22Rv1 (cell line): ENCODE results near the gene KCNQ1OT1.

Source experiments
- H3K27ac ChIP-seq: fragments of 450-650 bp; 2 replicates; pipeline ENCODE4 v1.5.1; 2017
- ZFX ChIP-seq: fragments of 450-650 bp; IDR thresholded peaks from 2 replicates; pipeline ENCODE4 v1.6.1; 2017; ENCODE audit warnings: antibody characterized with exemption, borderline replicate concordance
- TF ChIP-seq, protein P1 (sequence below): fragments of 450-650 bp; IDR thresholded peaks from 2 replicates; pipeline ENCODE4 v1.5.1; 2017; ENCODE audit warnings: mild to moderate bottlenecking

Gene KCNQ1OT1

DNA sequence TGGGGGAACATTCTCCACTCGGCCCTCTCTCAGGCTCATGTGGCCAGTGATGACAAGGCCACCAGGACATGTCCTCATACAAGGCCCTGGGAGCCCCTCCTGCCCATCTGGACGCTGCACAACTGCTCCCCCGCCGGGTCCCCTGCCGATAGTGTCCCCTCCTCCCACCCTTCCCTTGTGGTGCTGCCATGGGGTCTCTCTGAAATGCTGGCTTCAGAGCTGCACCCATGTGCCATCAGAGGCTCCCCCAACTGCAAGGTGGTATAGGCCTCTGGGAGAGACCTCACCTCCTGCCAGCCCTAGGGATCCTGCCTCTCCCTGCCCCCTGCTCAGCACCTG, 113.0 kb downstream of the KCNQ1OT1 start:
- TF ChIP-seq, protein P1, sequence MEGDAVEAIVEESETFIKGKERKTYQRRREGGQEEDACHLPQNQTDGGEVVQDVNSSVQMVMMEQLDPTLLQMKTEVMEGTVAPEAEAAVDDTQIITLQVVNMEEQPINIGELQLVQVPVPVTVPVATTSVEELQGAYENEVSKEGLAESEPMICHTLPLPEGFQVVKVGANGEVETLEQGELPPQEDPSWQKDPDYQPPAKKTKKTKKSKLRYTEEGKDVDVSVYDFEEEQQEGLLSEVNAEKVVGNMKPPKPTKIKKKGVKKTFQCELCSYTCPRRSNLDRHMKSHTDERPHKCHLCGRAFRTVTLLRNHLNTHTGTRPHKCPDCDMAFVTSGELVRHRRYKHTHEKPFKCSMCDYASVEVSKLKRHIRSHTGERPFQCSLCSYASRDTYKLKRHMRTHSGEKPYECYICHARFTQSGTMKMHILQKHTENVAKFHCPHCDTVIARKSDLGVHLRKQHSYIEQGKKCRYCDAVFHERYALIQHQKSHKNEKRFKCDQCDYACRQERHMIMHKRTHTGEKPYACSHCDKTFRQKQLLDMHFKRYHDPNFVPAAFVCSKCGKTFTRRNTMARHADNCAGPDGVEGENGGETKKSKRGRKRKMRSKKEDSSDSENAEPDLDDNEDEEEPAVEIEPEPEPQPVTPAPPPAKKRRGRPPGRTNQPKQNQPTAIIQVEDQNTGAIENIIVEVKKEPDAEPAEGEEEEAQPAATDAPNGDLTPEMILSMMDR = no peak
- TF ChIP-seq ZFX = no peak
- H3K27ac ChIP-seq = no peak overlapping the region

DNA sequence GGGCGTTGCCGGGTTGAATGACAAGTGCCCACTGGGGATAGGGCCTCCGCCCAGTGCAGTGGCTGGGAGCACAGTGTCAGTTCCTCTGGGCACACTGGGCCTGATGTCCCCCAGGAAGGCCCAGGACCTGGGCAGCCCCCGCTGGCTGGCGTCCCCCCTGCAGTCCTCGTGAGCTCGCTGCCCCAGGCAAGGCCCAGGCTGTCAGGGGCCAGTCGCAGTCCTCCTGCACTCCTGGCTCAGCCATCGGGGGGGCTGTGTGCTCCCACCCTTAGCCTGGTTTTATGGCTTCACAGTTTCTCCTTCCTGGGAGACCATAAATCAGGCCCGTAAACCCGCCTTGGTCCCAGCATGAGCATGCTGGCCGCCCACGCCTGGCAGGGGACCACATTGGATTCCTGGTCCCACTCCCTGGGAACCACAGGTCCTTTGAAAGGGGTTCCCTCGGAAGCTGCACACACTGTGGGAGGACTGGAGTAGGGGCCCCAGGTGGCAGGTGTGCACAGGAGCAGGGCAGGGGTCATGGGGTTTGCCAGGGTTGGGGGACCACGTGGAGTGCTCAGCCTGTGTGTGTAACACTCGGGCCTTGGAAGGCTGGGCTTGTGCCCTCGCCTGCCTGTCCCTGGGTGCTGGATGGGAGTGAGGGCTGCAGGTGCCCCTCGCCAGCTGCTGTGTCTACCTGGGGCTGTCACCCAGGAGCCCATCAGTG, 113.6 kb downstream of the KCNQ1OT1 start:
- no peak for TF ChIP-seq ZFX
- no peak overlapping the region for H3K27ac ChIP-seq

DNA sequence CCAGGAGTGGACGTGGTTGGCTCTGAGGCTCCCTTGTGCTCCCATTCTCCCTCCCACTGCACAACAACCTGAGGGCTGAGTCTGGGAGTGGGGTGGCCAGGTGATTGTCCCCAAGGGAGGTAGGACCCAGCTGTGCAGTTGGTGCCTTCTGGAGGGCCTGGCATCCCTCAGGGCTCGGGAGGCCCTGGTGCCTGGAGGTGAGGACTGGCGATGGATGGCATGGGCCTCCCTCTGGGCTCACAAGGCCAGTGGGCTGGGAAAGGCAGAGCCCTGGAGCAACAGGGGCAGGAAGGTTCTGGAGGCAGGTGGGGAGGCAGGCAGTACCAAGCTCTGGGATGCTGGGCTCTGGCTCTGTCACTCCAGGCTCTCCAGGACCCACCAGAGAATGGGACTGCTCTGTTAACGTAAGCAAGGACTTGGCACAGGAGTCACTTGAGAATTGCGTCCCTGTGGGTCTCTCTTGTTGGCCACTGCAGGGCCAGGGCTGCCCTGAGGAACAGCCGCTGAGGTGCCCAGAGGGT, 114.2 kb downstream of the KCNQ1OT1 start:
- no peak overlapping the region for H3K27ac ChIP-seq
- TF ChIP-seq ZFX = no peak
- TF ChIP-seq, protein P1 = no peak

DNA sequence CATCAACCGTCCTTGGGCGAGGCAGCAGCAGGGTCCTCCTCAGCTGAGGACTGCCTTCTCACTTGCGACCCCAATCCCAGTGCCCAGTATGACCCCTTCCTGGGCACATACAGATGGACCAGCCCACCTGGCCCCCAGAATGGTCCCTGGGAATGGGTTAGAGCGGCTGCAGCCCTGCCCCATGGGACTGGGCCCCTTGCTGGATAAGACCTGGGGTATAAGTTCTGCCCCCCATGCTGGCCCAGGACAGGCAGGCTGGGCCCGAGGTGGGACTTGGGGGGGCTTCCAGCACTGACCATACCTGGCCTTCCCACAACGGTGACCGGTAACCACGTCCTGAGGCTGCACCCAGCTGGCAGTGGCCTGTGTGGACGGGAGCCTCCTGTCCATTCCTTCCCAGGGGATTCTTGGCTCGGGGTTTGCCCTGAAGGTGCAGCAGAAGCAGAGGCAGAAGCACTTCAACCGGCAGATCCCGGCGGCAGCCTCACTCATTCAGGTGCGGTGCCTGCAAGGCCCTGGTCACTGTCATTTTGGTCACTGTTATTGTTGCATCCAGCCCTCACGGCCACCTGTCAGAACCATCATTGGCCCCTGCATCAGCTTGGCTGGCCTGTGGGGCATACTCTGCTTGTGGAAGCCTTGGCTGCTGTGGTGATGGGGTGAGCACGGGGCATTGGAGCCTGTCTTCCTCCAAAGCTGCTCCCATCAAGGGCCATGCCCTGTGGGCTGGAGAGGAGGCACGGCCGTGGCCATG, 114.8 kb downstream of the KCNQ1OT1 start:
- no peak overlapping the region for H3K27ac ChIP-seq
- no peak for TF ChIP-seq ZFX
- TF ChIP-seq, protein P1 = no peak

DNA sequence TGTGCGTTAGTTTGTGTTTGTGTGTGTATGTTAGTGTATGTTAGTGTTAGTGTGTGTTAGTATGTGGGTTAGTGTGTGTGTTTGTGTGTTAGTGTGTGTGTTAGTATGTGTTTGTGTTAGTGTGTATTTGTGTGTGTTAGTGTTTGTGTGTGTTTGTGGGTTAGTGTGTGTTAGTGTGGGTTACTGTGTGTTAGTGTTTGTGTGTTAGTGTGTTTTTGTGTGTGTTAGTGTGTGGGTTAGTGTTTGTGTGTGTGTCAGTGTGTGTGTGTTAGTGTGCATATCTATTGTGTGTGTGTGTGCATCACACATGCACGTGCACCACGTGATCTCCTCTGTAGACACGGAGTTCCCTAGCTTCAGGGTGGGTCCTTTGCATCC, 115.4 kb downstream of the KCNQ1OT1 start:
- TF ChIP-seq, protein P1 = no peak
- TF ChIP-seq ZFX = no peak
- H3K27ac ChIP-seq = no peak overlapping the region

DNA sequence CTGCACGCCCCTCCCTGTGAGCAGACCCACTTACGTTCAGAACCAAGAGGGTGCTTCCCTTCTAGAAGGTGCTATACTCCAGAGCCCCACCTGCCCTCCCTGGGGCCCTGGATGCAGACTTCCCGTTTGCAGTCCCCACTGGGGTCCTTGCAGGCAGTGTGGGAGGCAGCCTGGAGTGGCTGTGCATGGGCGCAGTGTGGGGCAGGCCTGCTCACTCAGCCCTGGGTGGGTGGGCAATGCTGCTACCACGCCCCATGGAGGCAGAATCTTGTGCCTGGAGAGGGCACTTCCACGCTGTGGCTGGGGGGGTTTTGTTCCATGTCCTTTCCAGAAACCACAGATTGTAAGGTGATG, 116.2 kb downstream of the KCNQ1OT1 start:
- H3K27ac ChIP-seq = no peak overlapping the region
- no peak for TF ChIP-seq ZFX
- TF ChIP-seq, protein P1 = no peak

DNA sequence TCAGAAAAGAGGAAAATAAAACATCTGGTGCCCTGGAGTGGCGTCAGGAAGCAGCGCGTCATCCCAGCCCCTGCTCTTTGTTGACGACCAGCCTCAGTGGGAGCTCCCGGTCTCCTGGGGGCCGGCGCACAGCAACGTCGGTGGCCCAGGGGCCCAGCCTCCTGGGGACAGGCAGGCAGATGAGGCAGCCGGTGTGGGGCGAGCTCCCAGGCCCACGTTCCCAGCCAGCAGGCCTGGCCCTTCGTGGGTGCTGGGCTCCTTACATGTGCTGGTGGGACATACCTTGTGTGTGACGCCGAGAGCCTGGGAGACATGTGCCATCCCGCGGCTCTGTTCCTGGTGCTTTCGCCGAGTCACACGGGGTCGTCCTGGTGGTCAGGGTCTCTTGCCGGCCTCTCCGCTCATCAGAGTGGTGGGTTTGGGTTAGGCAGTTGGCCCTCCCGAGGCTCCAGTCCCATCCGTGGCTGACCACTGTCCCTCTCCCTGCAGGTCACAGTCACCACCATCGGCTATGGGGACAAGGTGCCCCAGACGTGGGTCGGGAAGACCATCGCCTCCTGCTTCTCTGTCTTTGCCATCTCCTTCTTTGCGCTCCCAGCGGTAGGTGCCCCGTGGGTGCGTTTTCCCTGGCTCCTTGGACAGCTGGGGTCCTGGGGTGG, 116.7 kb downstream of the KCNQ1OT1 start:
- no peak for TF ChIP-seq ZFX
- TF ChIP-seq, protein P1 = no peak

More for the DNA sequence above, 116.7 kb downstream of the KCNQ1OT1 start:
- H3K27ac ChIP-seq = no peak overlapping the region
